GM12872 (cell line): Measurements from ENCODE around the gene DPYSL4.

Source experiments
- TF ChIP-seq, protein P1 (sequence below): IDR thresholded peaks from 3 replicates; pipeline ENCODE4 v1.5.1; 2011; ENCODE audit warnings: low read depth, mild to moderate bottlenecking, low read length, moderate library complexity; ENCODE audit not compliant: insufficient read depth

The DPYSL4 gene

DNA sequence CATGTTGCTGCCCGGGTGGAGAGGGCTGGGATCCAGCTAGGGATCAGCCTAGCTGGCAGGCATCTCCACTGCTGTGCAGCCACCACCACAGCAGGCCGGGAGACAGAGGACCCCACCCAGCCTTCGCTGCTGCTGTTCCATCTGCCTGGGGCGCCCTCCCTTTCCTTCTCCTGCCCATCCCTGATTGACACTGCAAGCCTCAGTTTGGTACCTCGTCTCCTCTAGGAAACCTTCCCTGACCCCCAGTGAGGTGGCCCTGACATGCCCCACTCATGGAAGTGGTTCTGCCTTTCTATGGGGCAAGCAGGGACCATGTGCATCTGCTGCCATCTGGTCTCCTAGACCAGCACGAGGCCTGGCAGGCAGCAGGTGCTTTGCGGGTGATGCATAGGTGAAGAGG is 30.4 kb upstream of the DPYSL4 start:
- TF ChIP-seq, protein P1, sequence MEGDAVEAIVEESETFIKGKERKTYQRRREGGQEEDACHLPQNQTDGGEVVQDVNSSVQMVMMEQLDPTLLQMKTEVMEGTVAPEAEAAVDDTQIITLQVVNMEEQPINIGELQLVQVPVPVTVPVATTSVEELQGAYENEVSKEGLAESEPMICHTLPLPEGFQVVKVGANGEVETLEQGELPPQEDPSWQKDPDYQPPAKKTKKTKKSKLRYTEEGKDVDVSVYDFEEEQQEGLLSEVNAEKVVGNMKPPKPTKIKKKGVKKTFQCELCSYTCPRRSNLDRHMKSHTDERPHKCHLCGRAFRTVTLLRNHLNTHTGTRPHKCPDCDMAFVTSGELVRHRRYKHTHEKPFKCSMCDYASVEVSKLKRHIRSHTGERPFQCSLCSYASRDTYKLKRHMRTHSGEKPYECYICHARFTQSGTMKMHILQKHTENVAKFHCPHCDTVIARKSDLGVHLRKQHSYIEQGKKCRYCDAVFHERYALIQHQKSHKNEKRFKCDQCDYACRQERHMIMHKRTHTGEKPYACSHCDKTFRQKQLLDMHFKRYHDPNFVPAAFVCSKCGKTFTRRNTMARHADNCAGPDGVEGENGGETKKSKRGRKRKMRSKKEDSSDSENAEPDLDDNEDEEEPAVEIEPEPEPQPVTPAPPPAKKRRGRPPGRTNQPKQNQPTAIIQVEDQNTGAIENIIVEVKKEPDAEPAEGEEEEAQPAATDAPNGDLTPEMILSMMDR, result no peak

- TF ChIP-seq, protein P1, result no peak
Measured at GRCh38 chr10:132157101-132157500, 29.6 kb upstream of the DPYSL4 start.

- TF ChIP-seq, protein P1, result no peak
Measured at GRCh38 chr10:132158122-132158741, 28.5 kb upstream of the DPYSL4 start.

DNA sequence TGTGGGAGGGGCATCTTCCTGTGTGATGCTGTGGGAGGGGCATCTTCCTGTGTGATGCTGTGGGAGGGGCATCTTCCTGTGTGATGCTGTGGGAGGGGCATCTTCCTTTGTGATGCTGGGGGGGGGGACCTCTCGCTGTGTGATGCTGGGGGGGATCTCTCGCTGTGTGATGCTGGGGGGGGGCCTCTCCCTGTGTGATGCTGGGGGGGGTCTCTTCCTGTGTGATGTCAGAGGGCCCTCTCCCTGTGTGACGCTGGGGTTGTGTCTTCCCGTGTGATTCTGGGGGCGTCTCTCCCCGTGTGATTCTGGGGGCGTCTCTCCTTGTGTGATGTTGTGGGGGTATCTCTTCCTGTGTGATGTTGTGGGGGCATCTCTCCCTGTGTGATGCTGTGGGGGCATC is 27.9 kb upstream of the DPYSL4 start:
- TF ChIP-seq, protein P1, result no peak

DNA sequence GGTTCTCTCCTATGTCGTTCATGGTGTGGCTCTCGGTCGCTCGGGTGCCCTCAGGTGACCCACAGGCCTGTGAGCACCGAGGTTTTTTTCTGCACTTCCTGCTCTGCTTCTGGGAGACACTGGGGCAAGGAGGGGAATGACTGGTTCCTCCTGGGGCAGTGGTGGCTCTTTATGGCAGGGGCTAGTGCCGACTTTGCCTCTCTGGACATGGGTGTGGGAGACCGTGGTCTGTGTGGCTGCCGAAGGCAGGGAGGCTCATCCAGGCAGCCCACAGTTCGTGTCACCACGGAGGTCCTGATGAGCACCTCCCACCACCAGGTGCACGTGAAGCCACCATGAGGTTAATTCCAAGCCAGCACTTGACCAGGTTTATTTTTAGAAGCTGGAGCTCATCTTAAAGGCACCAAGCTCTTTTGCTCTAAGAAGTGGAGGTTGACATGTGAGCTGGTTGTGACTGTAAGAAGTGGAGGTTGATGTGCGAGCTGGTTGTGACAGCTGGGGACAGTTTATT is 24.7 kb upstream of the DPYSL4 start:
- TF ChIP-seq, protein P1, result no peak

DNA sequence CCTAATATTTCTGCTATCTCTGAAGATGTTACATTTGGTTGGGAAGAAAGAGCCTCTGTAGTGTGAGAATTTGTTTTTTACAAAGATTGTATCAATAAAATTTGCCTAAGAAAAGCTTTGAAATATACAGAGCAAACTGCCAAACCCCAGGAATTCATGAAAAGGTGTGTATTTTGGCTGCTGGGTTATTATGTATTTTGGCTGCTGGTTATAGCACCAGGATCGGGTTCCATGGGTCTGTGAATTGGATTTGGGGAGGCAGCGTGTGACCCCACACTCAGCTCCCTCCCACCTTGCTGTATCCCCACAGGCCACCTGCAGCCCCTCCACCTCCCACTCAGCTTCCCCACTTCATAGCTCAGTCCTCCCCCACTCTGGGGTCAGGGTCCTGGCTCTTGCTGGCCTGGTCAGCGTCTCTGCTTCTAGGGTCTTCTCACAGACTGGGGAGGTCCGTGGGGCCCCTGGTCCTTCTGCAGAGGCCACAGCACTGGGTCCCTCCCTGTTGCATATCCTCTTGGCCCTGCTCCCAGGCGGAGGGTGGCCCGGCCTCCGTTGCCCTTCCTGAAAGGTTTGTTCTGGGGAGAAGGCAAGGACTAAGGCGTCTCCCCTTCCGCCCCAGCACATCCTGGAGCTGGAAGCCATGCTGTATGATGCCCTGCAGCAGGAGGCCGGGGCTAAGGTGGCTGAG is 24.0 kb upstream of the DPYSL4 start:
- TF ChIP-seq, protein P1, result no peak

DNA sequence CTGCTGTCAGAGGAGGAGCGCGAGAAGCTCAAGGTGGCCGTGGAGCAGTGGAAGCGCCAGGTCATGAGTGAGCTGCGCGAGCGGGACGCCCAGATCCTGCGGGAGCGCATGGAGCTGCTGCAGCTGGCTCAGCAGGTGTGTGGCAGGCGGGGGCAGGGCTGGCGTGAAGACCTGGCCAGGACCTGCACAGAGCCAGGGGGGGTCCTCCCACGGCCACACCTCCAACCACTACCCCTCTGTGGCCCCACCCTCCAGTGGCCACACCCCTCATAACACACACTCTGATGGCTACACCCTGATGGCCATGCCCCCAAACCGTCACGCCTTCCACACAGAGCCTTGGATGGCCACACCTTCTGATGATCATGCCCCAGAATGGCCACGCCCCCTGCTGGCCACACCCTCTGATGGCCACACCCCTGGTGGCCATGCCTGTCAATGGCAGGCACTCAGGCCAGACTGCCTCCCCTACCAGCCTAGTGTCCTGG is 23.4 kb upstream of the DPYSL4 start:
- TF ChIP-seq, protein P1, result peak; percentile 26; the same call in 2 of the 3 replicates
